ENCODE data around the gene EVI5L.
"Not testable (repeated sequence)": the region's sequence is repeated elsewhere in the genome, so short reads cannot be mapped to it uniquely, and the experiment has no call there.

Gene EVI5L

GRCh38 chr19:7879111-7879807 is 49.2 kb downstream of the EVI5L start:
- no peak for DNase-seq
- intact Hi-C loops (cut with DNase I) = no loop called here

- no peak for DNase-seq
- intact Hi-C loops (cut with DNase I) = no loop called here
These were observed 49.8 kb downstream of the EVI5L start for GRCh38 chr19:7879836-7880235.

GRCh38 chr19:7881910-7882309 is 51.9 kb downstream of the EVI5L start:
- no peak for DNase-seq
- intact Hi-C loops (cut with DNase I) = no loop called here

- DNase-seq = no peak
- intact Hi-C loops (cut with DNase I) = no loop called here
These were observed 53.1 kb downstream of the EVI5L start for GRCh38 chr19:7883105-7883504.

GRCh38 chr19:7883796-7884570 is 54.0 kb downstream of the EVI5L start:
- DNase-seq = no peak
- intact Hi-C loops (cut with DNase I) = no loop called here

- DNase-seq = no peak
- intact Hi-C loops (cut with DNase I) = no loop called here
These were observed 55.8 kb downstream of the EVI5L start for GRCh38 chr19:7885818-7886217.

GRCh38 chr19:7887408-7888144 is 57.6 kb downstream of the EVI5L start:
- no peak for DNase-seq
- intact Hi-C loops (cut with DNase I) = no loop called here

GRCh38 chr19:7888145-7888825 is 58.3 kb downstream of the EVI5L start, which contains the start of gene LRRC8E:
TSS of gene LRRC8E (plus strand) at chr19:7888510. CDS start at chr19:7895604, 7,094 bp downstream.
- intact Hi-C loops (cut with DNase I) = no loop called here
- no peak for DNase-seq

- intact Hi-C loops (cut with DNase I) = no loop called here
- no peak for DNase-seq
These were observed 58.8 kb downstream of the EVI5L start for GRCh38 chr19:7888826-7889217.

- DNase-seq; intact Hi-C loops (cut with DNase I): not testable (repeated sequence)
These were observed 63.5 kb downstream of the EVI5L start for GRCh38 chr19:7893362-7894101.

- intact Hi-C loops (cut with DNase I) = no loop called here
- DNase-seq = no peak
These were observed 64.7 kb downstream of the EVI5L start for GRCh38 chr19:7894612-7895309.

GRCh38 chr19:7895565-7895964 is 65.5 kb downstream of the EVI5L start:
- intact Hi-C loops (cut with DNase I) = no loop called here
- no peak for DNase-seq

GRCh38 chr19:7897292-7897691 is 67.3 kb downstream of the EVI5L start:
- DNase-seq = no peak
- intact Hi-C loops (cut with DNase I) = no loop called here

GRCh38 chr19:7898967-7899366 is 68.9 kb downstream of the EVI5L start:
- intact Hi-C loops (cut with DNase I) = no loop called here
- no peak for DNase-seq

- intact Hi-C loops (cut with DNase I) = loop anchor here (5.0 kb wide), 1 partner anchor 38 kb away; no protein-coding TSS in a partner anchor
- no peak for DNase-seq
These were observed 69.8 kb downstream of the EVI5L start for GRCh38 chr19:7899751-7900378.

GRCh38 chr19:7900401-7900870 is 70.4 kb downstream of the EVI5L start:
- DNase-seq = no peak
- intact Hi-C loops (cut with DNase I) = loop anchor here (5.0 kb wide), 1 partner anchor 38 kb away; no protein-coding TSS in a partner anchor

GRCh38 chr19:7900931-7901330 is 70.9 kb downstream of the EVI5L start:
- intact Hi-C loops (cut with DNase I) = loop anchor here (5.0 kb wide), 1 partner anchor 39 kb away; no protein-coding TSS in a partner anchor
- DNase-seq = no peak

All from head of caudate nucleus (tissue), 42 donors.